HEK293T (cell line): ENCODE measurements around the gene TBC1D19.

Experiments used
- CTCF ChIA-PET: fragments of 350-600 bp; formaldehyde crosslinking; extraction: SDS; loops from one replicate; lab custom pipeline; 2021; ENCODE audit warnings: antibody characterized with exemption, inconsistent platforms; lab: Yijun Ruan, JAX
- POLR2A ChIA-PET: fragments of 350-600 bp; formaldehyde crosslinking; extraction: SDS; loops from one replicate; lab custom pipeline; 2020; ENCODE audit warnings: antibody characterized with exemption, inconsistent platforms; lab: Yijun Ruan, JAX
- DNase-seq: peaks from one replicate; pipeline ENCODE4 v3.0.0; 2012; ENCODE audit warnings: mixed read lengths; ENCODE audit errors: extremely low spot score
- ARNT ChIP-seq: fragments of 450-650 bp; IDR thresholded peaks from 2 replicates; pipeline ENCODE4 v1.6.1; 2017; ENCODE audit warnings: mild to moderate bottlenecking
- BHLHE40 ChIP-seq: fragments of 450-650 bp; IDR thresholded peaks from 2 replicates; pipeline ENCODE4 v1.6.1; 2016; ENCODE audit warnings: mild to moderate bottlenecking, moderate library complexity, borderline replicate concordance
- CTBP1 ChIP-seq: fragments of 450-650 bp; IDR thresholded peaks from 2 replicates; pipeline ENCODE4 v1.6.1; 2016; ENCODE audit warnings: borderline replicate concordance
- ELF4 ChIP-seq: fragments of 450-650 bp; IDR thresholded peaks from 2 replicates; pipeline ENCODE4 v1.6.1; 2017; ENCODE audit warnings: antibody characterized with exemption
- FOXA1 ChIP-seq: fragments of 450-650 bp; IDR thresholded peaks from 2 replicates; pipeline ENCODE4 v1.6.1; 2016; ENCODE audit warnings: mild to moderate bottlenecking
- FOXK2 ChIP-seq: fragments of 450-650 bp; IDR thresholded peaks from 2 replicates; pipeline ENCODE4 v1.6.1; 2016; ENCODE audit warnings: mild to moderate bottlenecking
- FOXM1 ChIP-seq: fragments of 450-650 bp; IDR thresholded peaks from 2 replicates; pipeline ENCODE4 v1.6.1; 2017; ENCODE audit warnings: mild to moderate bottlenecking, borderline replicate concordance
- HDGF ChIP-seq: fragments of 450-650 bp; IDR thresholded peaks from 2 replicates; pipeline ENCODE4 v1.6.1; 2017; ENCODE audit warnings: antibody characterized with exemption, borderline replicate concordance
- L3MBTL2 ChIP-seq: fragments of 450-650 bp; conservative IDR thresholded peaks from 2 replicates; pipeline ENCODE4 v1.6.1; 2016; ENCODE audit warnings: mild to moderate bottlenecking
- LEF1 ChIP-seq: fragments of 450-650 bp; IDR thresholded peaks from 2 replicates; pipeline ENCODE4 v1.6.1; 2017; ENCODE audit warnings: mild to moderate bottlenecking, borderline replicate concordance
- NFRKB ChIP-seq: fragments of 450-650 bp; IDR thresholded peaks from 2 replicates; pipeline ENCODE4 v1.6.1; 2016; ENCODE audit warnings: mild to moderate bottlenecking, moderate library complexity
- SP1 ChIP-seq: fragments of 450-650 bp; IDR thresholded peaks from 2 replicates; pipeline ENCODE4 v1.6.1; 2017
- SUZ12 ChIP-seq: fragments of 450-650 bp; IDR thresholded peaks from 2 replicates; pipeline ENCODE4 v1.6.1; 2016; ENCODE audit warnings: mild to moderate bottlenecking
- TARDBP ChIP-seq: fragments of 450-650 bp; IDR thresholded peaks from 2 replicates; pipeline ENCODE4 v1.6.1; 2016
- ZNF384 ChIP-seq: fragments of 450-650 bp; IDR thresholded peaks from 2 replicates; pipeline ENCODE4 v1.6.1; 2016
- TF ChIP-seq, protein P1 (sequence below): fragments of 450-650 bp; IDR thresholded peaks from 2 replicates; pipeline ENCODE4 v1.6.1; 2016

Gene TBC1D19

GRCh38 chr4:26782168-26782829, 198.4 kb downstream of the TBC1D19 start:
- POLR2A ChIA-PET = no interaction called here
- CTCF ChIA-PET = interaction anchor here (0.7 kb wide), 1 partner anchor 204 kb away, joined by 4 read pairs; no protein-coding TSS in a partner anchor
- no peak for DNase-seq
- TF ChIP-seq CTBP1 (no peak), HDGF (no peak), FOXA1 (no peak), FOXK2 (no peak), BHLHE40 (no peak), ZNF384 (no peak), TARDBP (no peak), L3MBTL2 (no peak), ELF4 (no peak), LEF1 (no peak), SP1 (no peak)

DNA sequence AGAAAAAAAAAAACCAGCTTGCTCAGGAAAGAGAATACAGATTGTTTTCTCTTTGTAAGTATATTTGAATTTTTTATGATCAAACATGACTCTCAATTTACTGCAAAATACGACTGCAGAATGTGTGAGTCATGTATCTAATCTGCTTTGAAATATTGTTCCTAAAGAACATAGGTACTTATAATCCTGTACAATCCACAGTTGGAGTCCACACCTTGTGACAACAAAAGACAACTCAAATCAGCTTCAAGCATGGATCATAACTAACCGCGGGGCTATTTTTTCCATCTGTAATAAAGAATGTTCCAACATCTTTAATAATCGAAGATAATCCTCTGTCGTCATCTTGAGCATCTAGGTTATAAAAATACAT, 198.9 kb downstream of the TBC1D19 start:
- ChIA-PET POLR2A (no interaction called here), CTCF (no interaction called here)
- DNase-seq = no peak
- TF ChIP-seq TARDBP (no peak), HDGF (no peak), ZNF384 (no peak), L3MBTL2 (no peak)

GRCh38 chr4:26784207-26784865, 200.5 kb downstream of the TBC1D19 start:
- POLR2A ChIA-PET = no interaction called here
- CTCF ChIA-PET = no interaction called here
- DNase-seq = no peak
- TF ChIP-seq FOXK2 (no peak), BHLHE40 (no peak), NFRKB (no peak), L3MBTL2 (no peak), TARDBP (no peak), ZNF384 (no peak), LEF1 (no peak), HDGF (no peak), ELF4 (no peak), FOXA1 (no peak), CTBP1 (no peak), ARNT (no peak), SP1 (no peak), SUZ12 (no peak), FOXM1 (no peak)
- TF ChIP-seq, protein P1, sequence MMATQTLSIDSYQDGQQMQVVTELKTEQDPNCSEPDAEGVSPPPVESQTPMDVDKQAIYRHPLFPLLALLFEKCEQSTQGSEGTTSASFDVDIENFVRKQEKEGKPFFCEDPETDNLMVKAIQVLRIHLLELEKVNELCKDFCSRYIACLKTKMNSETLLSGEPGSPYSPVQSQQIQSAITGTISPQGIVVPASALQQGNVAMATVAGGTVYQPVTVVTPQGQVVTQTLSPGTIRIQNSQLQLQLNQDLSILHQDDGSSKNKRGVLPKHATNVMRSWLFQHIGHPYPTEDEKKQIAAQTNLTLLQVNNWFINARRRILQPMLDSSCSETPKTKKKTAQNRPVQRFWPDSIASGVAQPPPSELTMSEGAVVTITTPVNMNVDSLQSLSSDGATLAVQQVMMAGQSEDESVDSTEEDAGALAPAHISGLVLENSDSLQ = no peak

DNA sequence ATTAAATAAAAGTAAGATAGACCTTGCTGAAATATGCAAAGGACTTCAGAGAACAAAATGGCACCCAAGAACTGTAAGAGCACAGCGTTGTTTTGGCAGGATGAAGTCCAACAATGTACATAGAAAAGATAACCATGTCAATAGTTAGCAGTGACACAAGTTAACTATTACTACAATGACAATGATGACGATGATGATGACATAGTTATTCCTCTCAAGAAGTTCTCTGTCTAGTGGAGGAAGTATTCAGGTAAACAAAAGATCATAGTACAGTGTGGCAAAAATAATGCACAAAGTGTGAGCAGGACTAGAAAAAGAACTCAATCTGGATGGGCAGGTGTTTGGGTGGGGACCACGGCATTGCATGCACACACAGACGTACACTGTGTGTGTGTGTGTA, 201.4 kb downstream of the TBC1D19 start:
- no peak for TF ChIP-seq CTBP1
- TF ChIP-seq, protein P1 = no peak
- TF ChIP-seq ARNT = no peak
- no peak for TF ChIP-seq SUZ12
- no peak for TF ChIP-seq SP1
- TF ChIP-seq ELF4 = no peak
- no peak for TF ChIP-seq NFRKB
- CTCF ChIA-PET = no interaction called here
- POLR2A ChIA-PET = no interaction called here
- no peak for DNase-seq

DNA sequence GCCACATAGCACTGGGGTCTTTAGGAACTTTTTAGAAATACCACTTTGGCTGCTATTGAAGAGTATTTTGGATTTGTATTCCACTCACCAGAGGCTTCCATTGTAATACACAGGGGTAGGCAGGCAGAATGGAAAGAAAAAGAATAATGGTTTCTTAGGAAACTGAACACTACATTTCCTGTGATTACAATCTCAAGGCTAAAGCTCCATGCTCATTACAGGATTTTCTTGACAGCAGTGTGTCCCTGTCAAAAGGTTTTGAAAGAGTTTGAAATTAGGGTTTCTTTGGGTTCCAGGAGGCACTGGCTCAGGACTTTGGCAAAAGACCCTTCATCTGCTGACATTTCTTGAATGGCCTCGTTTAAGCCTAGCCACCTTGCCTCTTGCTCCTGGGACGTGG, 201.9 kb downstream of the TBC1D19 start:
- TF ChIP-seq BHLHE40 (no peak), FOXA1 (no peak), LEF1 (no peak), ELF4 (no peak), SP1 (no peak), FOXK2 (no peak), ARNT (no peak), NFRKB (no peak)
- TF ChIP-seq, protein P1 = no peak
- no peak for DNase-seq
- ChIA-PET POLR2A (no interaction called here), CTCF (no interaction called here)

- no peak for DNase-seq
- POLR2A ChIA-PET = no interaction called here
- TF ChIP-seq ELF4 (no peak), L3MBTL2 (no peak), TARDBP (no peak), NFRKB (no peak), ARNT (no peak), BHLHE40 (no peak), ZNF384 (no peak), HDGF (no peak), LEF1 (no peak), FOXK2 (no peak)
- TF ChIP-seq, protein P1 = no peak
- CTCF ChIA-PET = interaction anchor here (0.7 kb wide), 1 partner anchor 60 kb away, joined by 3 read pairs; no protein-coding TSS in a partner anchor
Observed at GRCh38 chr4:26786916-26787315, 203.0 kb downstream of the TBC1D19 start.
